Measurements from ENCODE around the gene CHI3L1. TPM values are rescaled to one million over a fixed set of nuclear protein-coding genes. Genes with fewer than 3 reads are reported as not detected.

CHI3L1 gene
- polyA plus RNA-seq, 1 donor = 1.1 TPM

DNA sequence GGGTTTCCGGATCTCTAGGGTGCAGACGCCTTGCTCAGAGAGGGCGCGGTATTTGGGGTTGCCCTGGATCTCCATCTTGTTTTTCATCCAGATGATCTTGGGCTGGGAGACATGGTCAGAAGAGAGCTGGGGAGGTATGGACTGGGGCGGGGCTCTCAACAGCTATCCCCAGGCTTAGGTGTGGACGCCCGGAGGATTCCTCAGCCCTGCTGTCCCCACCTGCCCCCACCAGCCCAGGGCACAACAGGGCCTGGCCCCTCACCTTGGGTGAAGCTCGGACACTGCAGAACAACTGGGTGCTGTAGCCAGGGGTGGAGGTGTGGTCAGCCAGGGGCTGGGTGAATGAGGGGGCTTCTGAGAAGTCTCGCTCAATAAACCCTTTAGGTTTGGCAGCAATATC, 17.5 kb downstream of the CHI3L1 start:
- DNase-seq (ENCODE audit: low read depth) = no peak

DNA sequence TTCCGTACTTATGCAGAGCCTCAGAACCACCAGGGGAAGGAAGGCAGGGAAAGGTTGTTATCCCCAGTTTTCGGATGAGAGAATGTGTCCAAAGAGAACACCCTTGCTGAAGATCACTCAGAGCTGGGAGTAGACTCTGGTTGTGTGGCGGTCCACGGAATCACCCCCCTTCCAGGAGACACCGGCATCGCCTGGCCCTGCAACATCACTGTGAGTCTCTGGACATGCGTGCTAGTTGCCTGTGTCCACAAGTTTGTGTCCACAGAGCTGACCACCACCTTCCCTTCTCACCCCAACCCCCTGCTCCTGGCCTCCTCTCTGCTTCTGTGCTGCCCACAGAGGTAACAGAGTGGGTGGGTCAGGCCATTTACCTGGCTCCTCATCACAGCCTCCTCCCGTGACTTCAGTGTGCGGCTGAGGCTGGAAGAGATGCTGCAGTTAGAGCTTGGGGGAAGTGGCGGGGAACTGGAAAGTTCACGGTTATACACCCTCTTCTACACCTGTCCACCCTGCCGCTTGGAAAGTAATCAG, 18.2 kb downstream of the CHI3L1 start:
- DNase-seq (ENCODE audit: low read depth) = no peak

DNA sequence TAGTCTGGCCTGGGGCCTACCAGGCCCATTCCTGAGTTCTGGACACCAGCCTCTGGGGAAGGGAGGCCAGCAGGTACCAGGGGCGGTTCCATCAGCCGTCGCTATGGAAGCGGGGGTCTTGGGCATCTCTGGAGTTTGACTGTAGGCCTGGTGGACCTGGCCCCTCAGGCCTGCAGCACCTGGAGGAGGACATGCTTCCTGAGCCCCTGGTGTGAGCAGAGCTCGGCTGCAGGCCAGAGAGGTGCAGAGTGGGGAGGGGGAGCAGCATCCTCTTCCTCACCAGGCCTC, 18.6 kb downstream of the CHI3L1 start:
- no peak for DNase-seq (ENCODE audit: low read depth)

DNA sequence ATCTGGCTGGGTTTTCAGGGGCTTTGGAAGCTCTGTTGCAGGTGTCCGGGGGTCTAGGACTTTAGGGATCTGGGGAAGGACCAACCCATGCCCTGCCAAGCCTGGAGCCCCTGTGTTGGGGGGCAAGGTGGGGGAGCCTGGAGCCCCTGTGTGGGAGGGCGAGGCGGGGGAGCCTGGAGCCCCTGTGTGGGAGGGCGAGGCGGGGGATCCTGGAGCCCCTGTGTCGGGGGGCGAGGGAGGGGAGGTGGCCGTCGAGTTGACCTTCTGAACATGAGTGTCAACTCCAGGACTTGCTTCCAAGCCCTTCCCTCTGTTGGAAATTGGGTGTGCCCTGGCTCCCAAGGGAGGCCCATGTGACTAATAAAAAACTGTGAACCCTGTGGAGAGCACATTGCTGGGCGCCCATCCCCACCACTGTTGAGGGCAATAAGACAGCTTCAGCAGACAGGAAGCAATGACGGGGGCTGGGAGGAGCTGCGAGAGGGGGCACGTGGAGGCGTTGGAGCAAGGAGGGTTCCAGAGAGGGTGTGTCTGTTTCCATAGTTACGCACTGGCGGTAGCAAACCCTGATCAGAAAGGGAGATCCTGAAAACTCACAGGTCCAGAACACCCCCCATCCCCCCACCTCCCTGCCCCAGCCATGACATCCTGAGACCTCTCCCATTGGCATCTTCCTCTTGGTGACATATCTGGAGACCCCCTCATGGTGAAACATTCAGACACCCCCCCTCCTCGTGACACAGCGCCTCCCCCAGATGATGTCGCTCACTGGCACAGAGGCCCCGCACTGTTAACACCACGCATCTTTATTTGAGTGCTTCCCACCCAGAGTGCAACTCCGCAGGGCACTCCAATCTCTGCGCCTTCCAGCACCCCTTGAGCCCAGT, 19.2 kb downstream of the CHI3L1 start:
- no peak for DNase-seq (ENCODE audit: low read depth)

DNA sequence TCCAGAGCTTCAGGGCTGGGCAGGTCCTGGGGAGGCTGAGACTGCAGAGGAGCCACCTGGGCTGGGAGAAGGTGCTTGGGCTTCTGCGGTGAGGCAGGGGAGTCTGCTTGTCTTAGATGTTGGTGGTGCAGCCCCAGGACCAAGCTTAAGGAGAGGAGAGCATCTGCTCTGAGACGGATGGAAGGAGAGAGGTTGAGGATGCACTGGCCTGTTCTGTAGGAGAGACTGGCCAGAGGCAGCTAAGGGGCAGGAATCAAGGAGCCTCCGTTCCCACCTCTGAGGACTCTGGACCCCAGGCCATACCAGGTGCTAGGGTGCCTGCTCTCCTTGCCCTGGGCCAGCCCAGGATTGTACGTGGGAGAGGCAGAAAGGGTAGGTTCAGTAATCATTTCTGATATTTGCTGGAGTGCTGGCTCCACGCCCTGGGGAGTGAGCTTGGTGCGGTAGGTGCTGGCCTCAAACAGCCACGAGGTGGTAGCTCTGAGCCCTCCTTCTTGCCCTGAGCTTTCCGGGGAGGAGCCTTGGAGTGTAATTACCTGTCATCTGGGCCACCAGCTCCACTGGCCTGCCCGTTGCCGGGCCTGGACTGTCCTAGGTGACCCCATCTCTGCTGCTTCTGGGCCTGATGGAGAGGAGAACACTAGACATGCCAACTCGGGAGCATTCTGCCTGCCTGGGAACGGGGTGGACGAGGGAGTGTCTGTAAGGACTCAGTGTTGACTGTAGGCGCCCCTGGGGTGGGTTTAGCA, 20.1 kb downstream of the CHI3L1 start:
- no peak for DNase-seq (ENCODE audit: low read depth)

DNA sequence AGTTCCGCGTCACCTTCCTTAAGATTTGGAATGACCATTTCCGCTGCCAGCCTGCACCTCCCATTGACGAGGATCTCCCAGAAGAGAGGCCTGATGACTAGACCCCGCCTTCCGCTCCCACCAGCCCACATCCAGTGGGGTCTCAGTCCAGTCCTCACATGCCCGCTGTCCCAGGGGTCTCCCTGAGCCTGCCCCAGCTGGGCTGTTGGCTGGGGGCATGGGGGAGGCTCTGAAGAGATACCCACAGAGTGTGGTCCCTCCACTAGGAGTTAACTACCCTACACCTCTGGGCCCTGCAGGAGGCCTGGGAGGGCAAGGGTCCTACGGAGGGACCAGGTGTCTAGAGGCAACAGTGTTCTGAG, 20.7 kb downstream of the CHI3L1 start:
- no peak for DNase-seq (ENCODE audit: low read depth)

DNA sequence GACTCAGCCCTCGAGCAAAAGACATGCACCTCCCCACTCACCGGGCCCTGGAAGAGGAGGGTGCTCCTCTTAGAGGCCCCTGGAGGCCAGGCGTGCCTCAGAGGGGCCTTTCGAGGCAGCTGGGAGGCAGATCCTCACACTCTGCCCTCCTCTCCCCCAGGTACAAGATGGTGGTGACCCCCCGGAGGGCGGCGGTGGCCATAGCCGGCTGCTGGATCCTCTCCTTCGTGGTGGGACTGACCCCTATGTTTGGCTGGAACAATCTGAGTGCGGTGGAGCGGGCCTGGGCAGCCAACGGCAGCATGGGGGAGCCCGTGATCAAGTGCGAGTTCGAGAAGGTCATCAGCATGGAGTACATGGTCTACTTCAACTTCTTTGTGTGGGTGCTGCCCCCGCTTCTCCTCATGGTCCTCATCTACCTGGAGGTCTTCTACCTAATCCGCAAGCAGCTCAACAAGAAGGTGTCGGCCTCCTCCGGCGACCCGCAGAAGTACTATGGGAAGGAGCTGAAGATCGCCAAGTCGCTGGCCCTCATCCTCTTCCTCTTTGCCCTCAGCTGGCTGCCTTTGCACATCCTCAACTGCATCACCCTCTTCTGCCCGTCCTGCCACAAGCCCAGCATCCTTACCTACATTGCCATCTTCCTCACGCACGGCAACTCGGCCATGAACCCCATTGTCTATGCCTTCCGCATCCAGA, 21.3 kb downstream of the CHI3L1 start:
- no peak for DNase-seq (ENCODE audit: low read depth)

DNA sequence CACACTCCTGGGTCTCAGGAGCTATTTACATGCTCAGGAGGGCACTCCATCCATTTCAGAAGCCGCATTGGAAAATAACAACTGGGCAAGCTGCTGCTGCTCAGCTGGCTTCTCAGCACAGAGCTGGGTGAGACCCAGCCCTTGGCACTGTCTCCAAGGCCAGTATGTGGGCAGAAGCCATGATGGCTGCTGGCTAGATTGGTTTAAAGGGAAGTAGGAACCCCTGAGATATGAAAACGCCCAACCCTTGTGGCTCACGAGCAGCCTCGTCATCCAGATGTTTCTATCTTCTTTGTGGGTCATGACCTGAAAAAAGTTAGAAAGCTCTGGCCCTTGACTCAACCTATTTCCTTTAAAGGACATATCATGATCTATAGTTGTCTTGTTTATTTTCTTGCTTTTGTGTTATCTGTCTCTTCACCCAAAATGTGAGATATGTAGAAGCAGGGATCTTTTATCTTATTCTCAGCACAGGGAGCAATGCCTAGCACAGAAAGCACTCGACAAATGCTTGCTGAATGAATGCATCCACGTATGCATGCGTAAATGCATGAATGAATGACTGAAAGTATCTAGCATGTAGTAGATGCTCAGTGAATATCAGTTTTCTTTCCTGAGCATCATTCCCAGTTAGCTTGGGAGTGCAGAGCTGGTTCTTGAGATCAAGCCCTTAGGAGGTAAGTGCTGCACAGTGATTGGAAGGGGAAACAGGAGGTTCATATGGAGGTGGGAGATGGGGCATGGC, 22.4 kb downstream of the CHI3L1 start:
- no peak for DNase-seq (ENCODE audit: low read depth)

DNA sequence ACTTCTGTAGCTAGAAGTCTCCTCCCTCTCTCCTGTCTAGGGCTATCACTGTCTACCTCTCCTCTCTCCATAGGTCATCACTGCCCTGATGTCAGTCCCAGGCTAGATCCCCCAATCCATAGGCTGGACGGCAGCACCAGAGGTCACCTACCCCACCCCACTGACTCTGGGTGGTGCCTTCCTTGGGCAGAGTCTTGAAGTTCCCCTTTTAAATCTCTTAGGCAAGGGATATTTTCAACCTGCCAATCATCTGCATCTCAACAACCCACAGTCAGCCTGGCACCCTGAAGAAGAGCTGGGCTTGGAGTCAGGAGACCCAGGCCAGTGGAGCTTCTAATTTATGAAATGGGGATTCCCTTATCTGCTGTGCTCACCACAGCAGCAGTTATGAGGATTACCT, 24.1 kb downstream of the CHI3L1 start:
- no peak for DNase-seq (ENCODE audit: low read depth)

DNA sequence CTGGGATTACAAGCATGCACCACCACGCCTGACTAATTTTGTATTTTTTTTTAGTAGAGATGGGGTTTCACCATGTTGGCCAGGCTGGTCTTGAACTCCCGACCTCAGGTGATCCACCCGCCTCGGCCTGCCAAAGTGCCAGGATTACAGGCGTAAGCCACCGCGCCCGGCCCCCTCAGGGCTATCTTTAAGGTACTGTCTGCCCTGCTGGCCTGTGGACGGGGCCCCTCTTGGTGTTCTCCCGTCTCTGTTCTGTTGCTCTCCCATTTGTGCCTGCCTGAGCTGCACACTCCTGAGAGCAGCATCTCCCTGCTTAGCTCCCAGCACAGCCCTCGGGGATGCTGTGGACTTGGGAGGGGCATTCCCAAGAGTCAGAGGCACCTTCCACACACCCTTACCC, 24.8 kb downstream of the CHI3L1 start:
- DNase-seq (ENCODE audit: low read depth) = no peak

DNA sequence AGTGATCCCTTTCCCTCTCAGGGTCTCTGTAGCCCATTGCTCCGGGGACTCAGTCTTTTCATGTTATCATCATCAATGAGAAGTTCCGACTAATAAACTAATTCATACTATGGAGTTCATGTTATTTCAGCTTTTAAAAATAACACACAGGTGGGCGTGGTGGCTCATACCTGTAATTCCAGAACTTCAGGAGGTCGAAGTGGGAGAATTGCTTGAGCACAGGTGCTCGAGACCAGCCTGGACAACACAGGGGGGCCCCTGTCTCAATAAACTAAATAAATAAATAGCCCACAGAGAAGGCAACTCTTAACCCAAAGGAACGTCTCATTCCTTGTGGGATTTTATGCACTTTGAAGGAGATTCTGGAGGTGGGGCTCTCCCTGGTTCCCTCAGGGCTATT, 25.3 kb downstream of the CHI3L1 start:
- DNase-seq (ENCODE audit: low read depth) = no peak

DNA sequence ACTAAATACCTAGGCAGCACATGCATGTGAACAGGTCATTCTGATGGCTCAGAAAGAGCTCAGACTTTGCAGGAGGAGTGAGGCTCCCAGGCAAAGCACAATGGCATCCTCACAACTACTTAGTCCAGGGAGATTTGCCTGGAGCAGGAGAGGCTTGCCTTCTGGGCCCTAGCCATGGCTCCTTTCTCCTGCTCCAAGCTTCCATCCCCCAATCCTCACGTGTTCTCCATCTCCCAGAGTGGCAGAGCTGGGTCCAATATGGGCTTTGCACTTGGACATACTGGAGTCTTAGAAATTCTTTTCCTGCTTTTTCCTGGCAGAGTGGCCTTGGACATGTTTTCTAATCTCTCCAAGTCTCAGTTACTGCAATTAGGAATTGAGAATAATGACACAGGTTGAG, 26.7 kb downstream of the CHI3L1 start:
- no peak for DNase-seq (ENCODE audit: low read depth)

DNA sequence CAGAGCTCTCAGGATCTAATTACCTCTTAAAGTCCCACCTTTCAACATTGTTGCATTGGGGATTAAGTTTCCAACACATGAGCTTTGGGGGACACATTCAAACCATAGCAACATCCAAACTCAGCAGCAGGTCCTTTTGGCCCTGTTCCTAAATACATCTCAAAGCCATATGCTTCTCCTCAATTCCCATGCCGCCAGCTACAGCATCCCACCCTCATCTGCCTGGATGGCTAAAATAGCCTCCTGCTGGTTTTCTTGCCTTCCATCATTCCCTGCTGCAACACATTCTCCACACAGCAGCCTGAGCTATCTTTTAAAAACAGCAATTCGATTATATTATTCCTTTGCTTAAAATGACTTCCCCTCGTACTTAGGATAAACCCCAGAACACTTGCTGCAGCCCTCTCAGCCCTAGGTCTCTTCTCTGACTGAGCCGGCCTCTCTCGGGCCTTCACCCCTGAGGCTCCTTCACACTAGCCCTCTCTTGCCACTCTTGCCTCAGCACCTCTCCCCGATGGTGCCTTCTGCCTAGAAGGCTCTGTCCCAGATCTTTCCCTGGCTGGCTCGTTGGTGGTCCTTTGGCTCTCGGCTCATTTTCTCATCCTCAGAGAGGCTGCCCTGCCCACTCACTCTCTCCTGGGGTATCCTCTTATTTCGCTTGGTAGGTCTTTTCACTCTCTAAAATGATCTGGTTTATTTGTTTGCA, 27.4 kb downstream of the CHI3L1 start:
- DNase-seq (ENCODE audit: low read depth) = no peak

DNA sequence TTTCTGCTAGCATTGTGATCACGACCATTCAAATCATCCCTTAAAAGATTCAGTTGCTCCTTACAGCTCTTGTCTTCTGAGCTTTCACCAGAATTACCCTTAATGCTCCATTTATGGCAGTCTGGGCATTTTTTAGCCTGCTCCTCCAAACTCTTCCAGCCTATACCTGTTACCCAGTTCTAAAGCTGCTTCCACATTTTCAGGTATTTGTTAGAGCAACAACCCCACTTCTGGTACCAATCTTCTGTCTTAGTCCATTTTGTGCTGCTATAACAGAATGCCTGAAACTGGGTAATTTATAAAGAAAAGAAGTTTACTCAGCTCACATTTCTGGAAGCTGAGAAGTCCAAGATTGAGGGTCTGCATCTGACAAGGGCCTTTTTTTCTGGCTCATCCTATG, 28.1 kb downstream of the CHI3L1 start:
- DNase-seq (ENCODE audit: low read depth) = no peak

DNA sequence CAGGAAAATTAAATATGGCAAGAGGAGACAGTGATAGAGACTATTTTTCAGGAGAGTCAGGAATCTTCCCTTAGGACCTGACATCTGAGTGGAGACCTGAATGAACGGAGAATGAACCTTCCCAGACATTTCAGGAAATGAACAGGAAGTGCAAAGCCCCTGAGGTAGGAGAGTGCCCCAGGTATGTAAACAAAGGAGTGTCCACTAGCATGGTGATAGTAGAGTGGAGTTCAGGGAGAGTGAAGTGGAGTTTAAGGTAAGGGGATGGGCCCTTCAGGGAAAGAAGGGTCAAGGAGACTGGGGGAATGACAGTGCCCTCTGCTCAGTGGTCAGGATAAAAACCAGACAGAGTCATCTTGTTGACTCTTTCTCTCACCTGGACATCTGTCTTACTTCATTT, 30.2 kb downstream of the CHI3L1 start:
- no peak for DNase-seq (ENCODE audit: low read depth)

DNA sequence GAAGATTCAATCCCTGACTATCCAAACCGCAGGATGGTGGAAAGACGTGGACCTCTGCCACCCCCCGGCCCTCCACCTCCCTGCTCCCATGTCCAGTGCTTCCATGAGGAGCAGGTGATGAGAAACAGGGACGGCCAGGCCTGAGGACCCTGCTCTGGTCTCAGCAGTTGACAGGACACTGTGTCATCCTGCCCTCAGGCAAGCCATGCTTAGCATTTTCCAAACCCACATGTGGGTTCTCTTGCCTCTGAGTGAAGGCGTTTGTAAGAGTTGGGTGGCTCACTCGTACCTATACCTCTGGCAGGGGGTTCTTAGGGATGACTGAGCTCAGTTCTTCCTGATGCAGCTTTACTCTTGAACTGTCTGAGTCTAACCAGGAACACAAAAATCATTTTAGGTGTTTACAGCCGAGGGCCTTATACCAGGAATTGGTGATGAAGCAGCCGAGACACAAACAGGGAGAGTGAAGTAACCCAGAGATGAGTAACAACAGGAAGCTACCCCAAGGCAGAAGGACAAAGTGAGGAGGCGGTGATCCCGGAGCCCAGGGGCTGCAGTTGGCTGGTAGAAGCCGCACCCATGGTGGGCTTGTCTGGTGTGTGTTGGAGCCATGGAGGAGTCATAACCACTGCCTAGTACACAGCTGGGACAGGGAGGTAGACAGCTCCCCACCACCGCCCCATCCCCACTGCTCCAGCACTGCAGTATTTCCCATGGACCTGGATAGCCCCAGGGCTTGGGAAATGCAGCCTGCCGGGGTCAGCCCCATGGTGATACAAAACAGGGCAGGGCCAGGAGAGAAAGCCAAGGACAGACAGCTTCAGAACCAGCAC, 32.3 kb downstream of the CHI3L1 start:
- no peak for DNase-seq (ENCODE audit: low read depth)

DNA sequence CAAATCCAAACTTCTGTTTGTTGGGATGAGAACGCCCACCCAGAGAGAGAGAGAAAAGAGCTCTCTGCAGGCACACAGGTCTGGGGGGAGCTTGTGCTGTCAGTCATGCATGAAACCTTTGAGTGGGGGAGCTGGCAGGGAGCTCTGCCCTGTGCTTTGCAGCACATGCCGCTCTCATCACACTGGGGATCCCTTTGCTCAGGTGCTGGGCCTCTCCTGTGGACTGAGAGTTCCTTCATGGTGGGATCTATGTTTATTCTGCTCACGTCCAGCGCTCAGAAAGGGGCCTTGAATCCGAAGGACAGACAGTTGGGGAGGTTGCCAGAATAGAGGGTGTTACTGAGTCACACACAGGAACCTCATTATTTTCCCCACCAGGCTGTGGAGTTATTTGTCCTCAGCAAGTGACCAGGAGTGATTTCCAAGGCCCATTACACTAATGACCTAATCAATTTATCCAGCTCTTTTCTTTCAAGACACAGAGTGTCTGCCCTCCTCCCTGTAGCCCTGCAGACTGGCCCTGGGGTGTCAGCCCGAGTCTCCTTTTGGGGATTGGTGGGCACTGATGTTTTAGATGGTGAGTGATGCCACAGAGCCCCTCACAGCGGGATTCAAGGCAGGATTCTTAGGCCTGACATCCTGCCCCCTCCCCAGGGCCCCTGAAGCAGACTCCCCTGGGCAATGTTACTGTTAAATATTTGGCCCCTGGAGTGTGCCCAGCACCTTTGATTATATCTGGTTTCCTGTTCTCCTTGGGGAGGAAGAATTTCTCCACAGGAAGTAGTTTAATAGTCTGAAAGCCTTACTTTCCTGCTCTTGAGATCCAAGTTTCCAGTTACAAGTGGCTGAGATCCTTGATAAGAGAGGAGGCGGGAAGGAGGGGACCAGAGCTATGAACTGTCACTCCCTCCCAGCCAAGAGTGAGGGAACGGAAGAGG, 33.2 kb downstream of the CHI3L1 start:
- no peak for DNase-seq (ENCODE audit: low read depth)

DNA sequence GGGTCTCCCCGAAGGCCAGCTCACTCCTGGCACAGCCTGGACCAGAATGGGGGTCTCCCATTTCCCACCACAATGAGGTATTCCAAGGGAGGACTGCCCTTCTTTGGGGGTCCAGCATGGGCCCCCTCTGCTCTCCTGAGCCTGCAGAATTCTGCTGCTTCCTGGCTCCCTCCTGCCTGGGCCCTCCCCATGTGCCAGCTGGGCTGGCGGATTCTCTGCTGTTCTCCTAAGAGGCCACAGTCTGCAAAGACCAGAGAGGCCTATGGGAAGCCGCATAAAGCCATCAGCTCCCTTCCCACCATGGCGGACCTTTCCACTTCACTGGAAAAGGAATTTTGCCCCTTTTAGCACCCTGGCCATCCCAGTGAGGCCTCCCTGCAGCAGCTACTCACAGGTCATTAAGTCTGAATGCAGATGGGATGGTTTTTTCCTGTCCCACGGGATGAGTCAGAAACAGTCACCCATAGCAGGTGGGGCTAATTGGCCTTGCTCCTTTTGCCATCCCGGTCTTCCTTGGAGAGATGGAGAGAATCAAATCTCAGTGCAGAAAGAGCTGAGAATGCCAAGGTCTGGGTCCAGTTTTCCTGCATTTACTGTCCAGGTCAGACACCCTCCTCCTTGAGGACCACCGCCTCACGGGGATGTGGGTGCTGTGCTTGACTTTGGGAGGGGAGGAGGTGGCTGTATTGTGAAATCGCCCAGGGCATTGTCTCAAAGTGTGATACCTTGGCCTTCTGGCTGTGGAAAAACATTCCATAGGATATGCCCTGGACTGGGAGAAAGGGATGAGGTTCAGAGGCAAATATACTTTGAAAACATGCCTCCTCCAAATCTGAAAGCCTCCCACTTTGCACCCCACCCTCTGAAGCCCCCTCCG, 34.1 kb downstream of the CHI3L1 start:
- DNase-seq (ENCODE audit: low read depth) = no peak

Measured in forelimb muscle (tissue), 1 donor.